ENCODE results near the gene MDM2.

- TF ChIP-seq CTCF (IDR thresholded peaks at IDR 0.05; ENCODE audit: low read depth, low read length) (no peak), EZH2phosphoT487 (IDR thresholded peaks at IDR 0.05; ENCODE audit: low read depth) (no peak)
These were observed 83.2 kb downstream of the MDM2 start for GRCh38 chr12:68891141-68891540.

All from OCI-LY3 (cell line).